ENCODE results near the gene MEGF10. TPM values are rescaled to one million over a fixed set of nuclear protein-coding genes. Genes with fewer than 3 reads are reported as not detected.

Gene MEGF10
- total and polyA plus RNA-seq, 9 donors = 26.4 to 46.9 (median 39.3) TPM

- Histone ChIP-seq H3K9me3 (replicated peaks; ENCODE audit: control insufficient read depth, low read depth, low read length) (peaks cover 6% of the 10 kb centered on the region), H3K27me3 (ENCODE audit: control insufficient read depth, insufficient read depth, low read length) (no peaks in the 10 kb centered on the region), H3K4me1 (ENCODE audit: control insufficient read depth, insufficient read depth, low read length) (no peaks in the 10 kb centered on the region), H3K27ac (ENCODE audit: low read length) (no peak overlapping the region), H3K36me3 (ENCODE audit: control insufficient read depth, insufficient read depth, low read length) (no peaks in the 10 kb centered on the region), H3K4me3 (ENCODE audit: low read length) (no peak overlapping the region)
- peak; percentile 17 for DNase-seq
- no CpG with 5 or more reads among the region's 2 CpGs for WGBS (ENCODE audit: insufficient coverage)
Observed at GRCh38 chr5:127275641-127276193, 14.9 kb upstream of the MEGF10 start.

GRCh38 chr5:127280491-127281220, 9.9 kb upstream of the MEGF10 start:
- Histone ChIP-seq H3K9me3 (replicated peaks; ENCODE audit: control insufficient read depth, low read depth, low read length) (no peaks in the 10 kb centered on the region), H3K36me3 (ENCODE audit: control insufficient read depth, insufficient read depth, low read length) (no peaks in the 10 kb centered on the region), H3K4me1 (ENCODE audit: control insufficient read depth, insufficient read depth, low read length) (no peaks in the 10 kb centered on the region), H3K27ac (ENCODE audit: low read length) (no peak overlapping the region), H3K4me3 (ENCODE audit: low read length) (no peak overlapping the region), H3K27me3 (ENCODE audit: control insufficient read depth, insufficient read depth, low read length) (no peaks in the 10 kb centered on the region)
- DNase-seq = no peak
- 75% methylated on average over 4 of the region's 11 CpGs for WGBS (ENCODE audit: insufficient coverage)

GRCh38 chr5:127281609-127282008, 9.0 kb upstream of the MEGF10 start:
- Histone ChIP-seq H3K27ac (ENCODE audit: low read length) (no peak overlapping the region), H3K36me3 (ENCODE audit: control insufficient read depth, insufficient read depth, low read length) (no peaks in the 10 kb centered on the region), H3K4me3 (ENCODE audit: low read length) (no peak overlapping the region), H3K27me3 (ENCODE audit: control insufficient read depth, insufficient read depth, low read length) (no peaks in the 10 kb centered on the region), H3K4me1 (ENCODE audit: control insufficient read depth, insufficient read depth, low read length) (no peaks in the 10 kb centered on the region), H3K9me3 (replicated peaks; ENCODE audit: control insufficient read depth, low read depth, low read length) (no peaks in the 10 kb centered on the region)
- 90% methylated on average over 3 of the region's 4 CpGs for WGBS (ENCODE audit: insufficient coverage)
- DNase-seq = no peak

- no peaks in the 10 kb centered on the region for H3K36me3 ChIP-seq (ENCODE audit: control insufficient read depth, insufficient read depth, low read length)
- H3K27ac ChIP-seq (ENCODE audit: low read length) = no peak overlapping the region
- DNase-seq = no peak
- H3K27me3 ChIP-seq (ENCODE audit: control insufficient read depth, insufficient read depth, low read length) = peaks cover 6% of the 10 kb centered on the region
- no peak overlapping the region for H3K4me3 ChIP-seq (ENCODE audit: low read length)
- peaks cover 3% of the 10 kb centered on the region for H3K4me1 ChIP-seq (ENCODE audit: control insufficient read depth, insufficient read depth, low read length)
- WGBS (ENCODE audit: insufficient coverage) = 100% methylated on average over 1 of the region's 1 CpG
- H3K9me3 ChIP-seq (replicated peaks; ENCODE audit: control insufficient read depth, low read depth, low read length) = peaks cover 2% of the 10 kb centered on the region
Observed at GRCh38 chr5:127288676-127289075, 1.9 kb upstream of the MEGF10 start.

GRCh38 chr5:127290946-127291693, 524 bp downstream of the MEGF10 start:
- peak overlapping the region; percentile 75 for H3K4me3 ChIP-seq (ENCODE audit: low read length)
- H3K9me3 ChIP-seq (replicated peaks; ENCODE audit: control insufficient read depth, low read depth, low read length) = peaks cover 2% of the 10 kb centered on the region
- 2% methylated on average over 16 of the region's 28 CpGs for WGBS (ENCODE audit: insufficient coverage)
- DNase-seq = peak; percentile 34
- H3K36me3 ChIP-seq (ENCODE audit: control insufficient read depth, insufficient read depth, low read length) = no peaks in the 10 kb centered on the region
- H3K27ac ChIP-seq (ENCODE audit: low read length) = peak overlapping the region; percentile 92
- peaks cover 3% of the 10 kb centered on the region for H3K4me1 ChIP-seq (ENCODE audit: control insufficient read depth, insufficient read depth, low read length)
- peaks cover 6% of the 10 kb centered on the region for H3K27me3 ChIP-seq (ENCODE audit: control insufficient read depth, insufficient read depth, low read length)

- DNase-seq = no peak
- Histone ChIP-seq H3K27ac (ENCODE audit: low read length) (peak overlapping the region; percentile 92), H3K4me1 (ENCODE audit: control insufficient read depth, insufficient read depth, low read length) (peaks cover 3% of the 10 kb centered on the region), H3K9me3 (replicated peaks; ENCODE audit: control insufficient read depth, low read depth, low read length) (peaks cover 2% of the 10 kb centered on the region), H3K4me3 (ENCODE audit: low read length) (peak overlapping the region; percentile 75), H3K36me3 (ENCODE audit: control insufficient read depth, insufficient read depth, low read length) (no peaks in the 10 kb centered on the region), H3K27me3 (ENCODE audit: control insufficient read depth, insufficient read depth, low read length) (peaks cover 6% of the 10 kb centered on the region)
- no CpG with 5 or more reads among the region's 2 CpGs for WGBS (ENCODE audit: insufficient coverage)
Observed at GRCh38 chr5:127292030-127292735, 1.6 kb downstream of the MEGF10 start.

- peak overlapping the region; percentile 75 for H3K4me3 ChIP-seq (ENCODE audit: low read length)
- peaks cover 6% of the 10 kb centered on the region for H3K27me3 ChIP-seq (ENCODE audit: control insufficient read depth, insufficient read depth, low read length)
- peaks cover 5% of the 10 kb centered on the region for H3K4me1 ChIP-seq (ENCODE audit: control insufficient read depth, insufficient read depth, low read length)
Observed at GRCh38 chr5:127293373-127293772, 2.8 kb downstream of the MEGF10 start.

GRCh38 chr5:127294829-127295228, 4.2 kb downstream of the MEGF10 start:
- Histone ChIP-seq H3K4me1 (ENCODE audit: control insufficient read depth, insufficient read depth, low read length) (peaks cover 10% of the 10 kb centered on the region), H3K36me3 (ENCODE audit: control insufficient read depth, insufficient read depth, low read length) (no peaks in the 10 kb centered on the region), H3K27ac (ENCODE audit: low read length) (no peak overlapping the region), H3K27me3 (ENCODE audit: control insufficient read depth, insufficient read depth, low read length) (peaks cover 6% of the 10 kb centered on the region), H3K4me3 (ENCODE audit: low read length) (no peak overlapping the region), H3K9me3 (replicated peaks; ENCODE audit: control insufficient read depth, low read depth, low read length) (no peaks in the 10 kb centered on the region)
- no peak for DNase-seq
- no CpG with 5 or more reads among the region's 1 CpG for WGBS (ENCODE audit: insufficient coverage)

More at GRCh38 chr5:127293373-127293772, 2.8 kb downstream of the MEGF10 start:
- no peak for DNase-seq
- H3K27ac ChIP-seq (ENCODE audit: low read length) = no peak overlapping the region
- no peaks in the 10 kb centered on the region for H3K36me3 ChIP-seq (ENCODE audit: control insufficient read depth, insufficient read depth, low read length)
- peaks cover 2% of the 10 kb centered on the region for H3K9me3 ChIP-seq (replicated peaks; ENCODE audit: control insufficient read depth, low read depth, low read length)

GRCh38 chr5:127295454-127295853, 4.9 kb downstream of the MEGF10 start:
- peaks cover 6% of the 10 kb centered on the region for H3K27me3 ChIP-seq (ENCODE audit: control insufficient read depth, insufficient read depth, low read length)
- no CpG with 5 or more reads among the region's 1 CpG for WGBS (ENCODE audit: insufficient coverage)

GRCh38 chr5:127296321-127296720, 5.7 kb downstream of the MEGF10 start:
- peaks cover 2% of the 10 kb centered on the region for H3K36me3 ChIP-seq (ENCODE audit: control insufficient read depth, insufficient read depth, low read length)
- H3K27me3 ChIP-seq (ENCODE audit: control insufficient read depth, insufficient read depth, low read length) = peaks cover 1% of the 10 kb centered on the region
- no peak overlapping the region for H3K27ac ChIP-seq (ENCODE audit: low read length)
- H3K4me3 ChIP-seq (ENCODE audit: low read length) = no peak overlapping the region
- peaks cover 6% of the 10 kb centered on the region for H3K4me1 ChIP-seq (ENCODE audit: control insufficient read depth, insufficient read depth, low read length)
- no peak for DNase-seq
- no peaks in the 10 kb centered on the region for H3K9me3 ChIP-seq (replicated peaks; ENCODE audit: control insufficient read depth, low read depth, low read length)

More at GRCh38 chr5:127295454-127295853, 4.9 kb downstream of the MEGF10 start:
- DNase-seq = no peak
- Histone ChIP-seq H3K4me1 (ENCODE audit: control insufficient read depth, insufficient read depth, low read length) (peaks cover 10% of the 10 kb centered on the region), H3K27ac (ENCODE audit: low read length) (no peak overlapping the region), H3K4me3 (ENCODE audit: low read length) (no peak overlapping the region), H3K36me3 (ENCODE audit: control insufficient read depth, insufficient read depth, low read length) (no peaks in the 10 kb centered on the region), H3K9me3 (replicated peaks; ENCODE audit: control insufficient read depth, low read depth, low read length) (no peaks in the 10 kb centered on the region)

Measured in muscle of leg (tissue), 11 donors.